ENCODE measurements around the gene MALRD1. TPM values are rescaled to one million over a fixed set of nuclear protein-coding genes. Genes with fewer than 3 reads are reported as not detected.

MALRD1 gene
- total and polyA plus RNA-seq, 4 donors, result 0.17 to 17.9 (median 4.1) TPM

DNA sequence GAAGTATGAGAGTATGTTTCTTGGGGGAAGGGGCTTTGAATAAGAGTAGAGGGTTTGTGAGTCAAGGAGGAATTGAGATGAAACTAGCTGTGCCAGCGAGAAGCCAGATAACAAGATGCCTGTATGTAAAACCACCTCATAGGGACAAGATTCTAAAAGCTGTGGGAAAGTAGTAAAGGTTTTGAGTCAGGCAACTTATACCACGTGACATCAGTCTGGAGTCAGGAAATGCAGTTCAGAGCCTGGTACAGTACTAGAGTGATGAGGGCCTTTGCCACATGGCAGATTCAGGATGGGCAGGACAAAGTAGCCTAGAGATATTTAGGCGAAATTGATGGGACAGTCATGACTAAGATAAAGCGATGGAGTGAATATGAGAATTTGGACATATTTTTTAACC is 627.5 kb downstream of the MALRD1 start:
- H3K36me3 ChIP-seq (ENCODE audit: control insufficient read depth in 4 of 4, insufficient read depth in 4 of 4, low read length in 4 of 4), result no peaks in the 10 kb centered on the region
- H3K9ac ChIP-seq (ENCODE audit: insufficient read depth in 1 of 2, low read length in 2 of 2), result no peak overlapping the region
- no peaks in the 10 kb centered on the region for H3K27me3 ChIP-seq (ENCODE audit: control insufficient read depth in 3 of 3, insufficient read depth in 3 of 3, low read length in 2 of 3)
- H3K4me1 ChIP-seq (ENCODE audit: control insufficient read depth in 5 of 5, insufficient read depth in 5 of 5, low read length in 5 of 5), result no peaks in the 10 kb centered on the region
- peaks cover 0 to 1% (median 0%) of the 10 kb centered on the region in 4 donors for H3K9me3 ChIP-seq (ENCODE audit: control insufficient read depth in 4 of 4, insufficient read depth in 3 of 4, low read length in 3 of 4)
- 85 to 86% methylated on average over 4 of the region's 4 CpGs for WGBS, 2 donors
- no peak overlapping the region for H3K4me3 ChIP-seq
- TF ChIP-seq, protein P1, sequence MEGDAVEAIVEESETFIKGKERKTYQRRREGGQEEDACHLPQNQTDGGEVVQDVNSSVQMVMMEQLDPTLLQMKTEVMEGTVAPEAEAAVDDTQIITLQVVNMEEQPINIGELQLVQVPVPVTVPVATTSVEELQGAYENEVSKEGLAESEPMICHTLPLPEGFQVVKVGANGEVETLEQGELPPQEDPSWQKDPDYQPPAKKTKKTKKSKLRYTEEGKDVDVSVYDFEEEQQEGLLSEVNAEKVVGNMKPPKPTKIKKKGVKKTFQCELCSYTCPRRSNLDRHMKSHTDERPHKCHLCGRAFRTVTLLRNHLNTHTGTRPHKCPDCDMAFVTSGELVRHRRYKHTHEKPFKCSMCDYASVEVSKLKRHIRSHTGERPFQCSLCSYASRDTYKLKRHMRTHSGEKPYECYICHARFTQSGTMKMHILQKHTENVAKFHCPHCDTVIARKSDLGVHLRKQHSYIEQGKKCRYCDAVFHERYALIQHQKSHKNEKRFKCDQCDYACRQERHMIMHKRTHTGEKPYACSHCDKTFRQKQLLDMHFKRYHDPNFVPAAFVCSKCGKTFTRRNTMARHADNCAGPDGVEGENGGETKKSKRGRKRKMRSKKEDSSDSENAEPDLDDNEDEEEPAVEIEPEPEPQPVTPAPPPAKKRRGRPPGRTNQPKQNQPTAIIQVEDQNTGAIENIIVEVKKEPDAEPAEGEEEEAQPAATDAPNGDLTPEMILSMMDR (IDR thresholded peaks at IDR 0.05; ENCODE audit: control extremely low read depth, extremely low read depth), result no peak
- DNase-seq (no peak), ATAC-seq (ENCODE audit: insufficient read depth, low FRiP score) (no peak)
- no peak overlapping the region for H3K27ac ChIP-seq (ENCODE audit: low read depth in 1 of 2, low read length in 1 of 2)

DNA sequence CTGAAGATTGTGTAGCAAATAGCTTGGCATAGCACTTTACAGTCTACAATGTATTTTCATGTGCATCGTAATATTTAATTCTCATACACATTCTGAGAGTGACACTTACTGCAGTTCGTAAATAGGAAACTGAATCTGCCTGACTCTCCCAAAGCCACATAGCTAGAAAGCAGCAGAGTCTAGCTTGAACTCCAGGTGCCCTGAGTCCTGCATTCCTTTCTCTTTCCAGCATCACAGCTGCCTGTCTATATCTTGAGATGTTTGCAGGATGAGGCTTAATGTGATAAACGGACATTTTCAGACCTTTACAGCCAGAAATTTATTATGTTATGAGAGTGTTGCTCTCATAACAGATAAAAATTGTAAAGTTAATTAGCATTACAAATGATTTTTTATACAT is 634.8 kb downstream of the MALRD1 start:
- DNase-seq (peak in 2 of 3 donors; percentile 38 to 40), ATAC-seq (ENCODE audit: insufficient read depth, low FRiP score) (no peak)
- no peaks in the 10 kb centered on the region for H3K36me3 ChIP-seq (ENCODE audit: control insufficient read depth in 4 of 4, insufficient read depth in 4 of 4, low read length in 4 of 4)
- peaks cover 0 to 6% (median 0%) of the 10 kb centered on the region in 4 donors for H3K9me3 ChIP-seq (ENCODE audit: control insufficient read depth in 4 of 4, insufficient read depth in 3 of 4, low read length in 3 of 4)
- peaks cover 0 to 5% (median 0%) of the 10 kb centered on the region in 5 donors for H3K4me1 ChIP-seq (ENCODE audit: control insufficient read depth in 5 of 5, insufficient read depth in 5 of 5, low read length in 5 of 5)
- no peaks in the 10 kb centered on the region for H3K27me3 ChIP-seq (ENCODE audit: control insufficient read depth in 3 of 3, insufficient read depth in 3 of 3, low read length in 2 of 3)
- no peak overlapping the region for H3K9ac ChIP-seq (ENCODE audit: insufficient read depth in 1 of 2, low read length in 2 of 2)
- no peak overlapping the region for H3K27ac ChIP-seq (ENCODE audit: low read depth in 1 of 2, low read length in 1 of 2)
- WGBS, 2 donors, result 78 to 84% methylated on average over 3 of the region's 3 CpGs
- TF ChIP-seq, protein P1 (IDR thresholded peaks at IDR 0.05; ENCODE audit: control extremely low read depth, extremely low read depth), result no peak
- H3K4me3 ChIP-seq, result no peak overlapping the region

DNA sequence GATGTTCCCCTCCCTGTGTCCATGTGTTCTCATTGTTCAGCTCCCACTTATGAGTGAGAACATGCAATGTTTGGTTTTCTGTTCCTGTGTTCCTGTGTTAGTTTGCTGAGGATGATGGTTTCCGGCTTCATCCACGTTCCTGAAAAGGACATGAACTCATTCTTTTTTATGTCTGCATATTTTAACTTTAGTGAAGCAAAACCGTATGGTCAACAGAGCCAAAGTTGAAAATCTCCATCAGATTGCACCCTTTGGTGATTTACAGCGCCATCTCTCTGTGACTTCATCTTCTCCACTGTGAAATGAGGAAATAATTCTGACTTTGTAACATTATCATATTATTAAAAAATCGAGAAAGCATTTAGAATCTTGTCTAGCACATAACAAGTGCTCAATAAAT is 635.4 kb downstream of the MALRD1 start:
- ATAC-seq (ENCODE audit: insufficient read depth, low FRiP score) (no peak), DNase-seq (peak; percentile 25 to 63 (median 61))
- 56 to 71% methylated on average over 5 of the region's 5 CpGs for WGBS, 2 donors
- no peak overlapping the region for H3K27ac ChIP-seq (ENCODE audit: low read depth in 1 of 2, low read length in 1 of 2)
- H3K9ac ChIP-seq (ENCODE audit: insufficient read depth in 1 of 2, low read length in 2 of 2), result no peak overlapping the region
- H3K27me3 ChIP-seq (ENCODE audit: control insufficient read depth in 3 of 3, insufficient read depth in 3 of 3, low read length in 2 of 3), result no peaks in the 10 kb centered on the region
- TF ChIP-seq, protein P1 (IDR thresholded peaks at IDR 0.05; ENCODE audit: control extremely low read depth, extremely low read depth), result no peak
- no peak overlapping the region for H3K4me3 ChIP-seq
- H3K9me3 ChIP-seq (ENCODE audit: control insufficient read depth in 4 of 4, insufficient read depth in 3 of 4, low read length in 3 of 4), result peaks cover 0 to 6% (median 0%) of the 10 kb centered on the region in 4 donors
- H3K4me1 ChIP-seq (ENCODE audit: control insufficient read depth in 5 of 5, insufficient read depth in 5 of 5, low read length in 5 of 5), result peaks cover 0 to 5% (median 0%) of the 10 kb centered on the region in 5 donors
- no peaks in the 10 kb centered on the region for H3K36me3 ChIP-seq (ENCODE audit: control insufficient read depth in 4 of 4, insufficient read depth in 4 of 4, low read length in 4 of 4)

DNA sequence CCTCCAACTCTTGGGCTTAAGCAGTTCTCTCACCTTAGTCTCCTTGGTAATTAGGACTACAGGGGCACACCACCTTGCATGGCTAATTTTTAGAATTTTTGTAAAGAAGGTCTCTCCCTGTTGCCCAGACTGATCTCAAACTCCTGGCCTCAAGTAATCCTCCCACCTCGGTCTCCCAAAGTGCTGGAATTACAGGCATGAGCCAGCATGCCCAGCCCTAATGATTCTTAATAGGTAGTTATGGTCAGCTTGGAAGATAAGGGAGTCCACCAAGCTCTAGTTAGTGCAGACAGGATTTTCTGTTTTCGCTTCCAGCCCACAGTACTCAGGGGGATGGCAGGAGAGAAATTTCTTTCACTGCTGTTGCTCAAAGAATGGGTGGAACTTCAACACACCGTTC is 639.7 kb downstream of the MALRD1 start:
- no peaks in the 10 kb centered on the region for H3K9me3 ChIP-seq (ENCODE audit: control insufficient read depth in 4 of 4, insufficient read depth in 3 of 4, low read length in 3 of 4)
- H3K27me3 ChIP-seq (ENCODE audit: control insufficient read depth in 3 of 3, insufficient read depth in 3 of 3, low read length in 2 of 3), result no peaks in the 10 kb centered on the region
- H3K36me3 ChIP-seq (ENCODE audit: control insufficient read depth in 4 of 4, insufficient read depth in 4 of 4, low read length in 4 of 4), result no peaks in the 10 kb centered on the region
- H3K4me3 ChIP-seq, result no peak overlapping the region
- WGBS, 2 donors, result 88 to 90% methylated on average over 3 of the region's 3 CpGs
- TF ChIP-seq, protein P1 (IDR thresholded peaks at IDR 0.05; ENCODE audit: control extremely low read depth, extremely low read depth), result no peak
- peaks cover 0 to 4% (median 0%) of the 10 kb centered on the region in 5 donors for H3K4me1 ChIP-seq (ENCODE audit: control insufficient read depth in 5 of 5, insufficient read depth in 5 of 5, low read length in 5 of 5)
- ATAC-seq (ENCODE audit: insufficient read depth, low FRiP score), result no peak
- no peak overlapping the region for H3K27ac ChIP-seq (ENCODE audit: low read depth in 1 of 2, low read length in 1 of 2)
- H3K9ac ChIP-seq (ENCODE audit: insufficient read depth in 1 of 2, low read length in 2 of 2), result no peak overlapping the region
- no peak for DNase-seq
